Pancreas (tissue), 10 donors: ENCODE measurements around the gene TBCK. TPM values are rescaled to one million over a fixed set of nuclear protein-coding genes. Genes with fewer than 3 reads are reported as not detected.

ENCODE experiments used
- ATAC-seq, 4 donors: fragments of 200-7000 bp; cut with Tn5 transposase; one replicate each; pipeline versions ENCODE4 v1.8.0 to v1.9.1; 2020; ENCODE audit warnings: mild to moderate bottlenecking in 4 of 4, moderate library complexity in 4 of 4
- DNase-seq, 6 donors: peaks; one replicate each; pipeline ENCODE4 v3.0.0-alpha.2; 2020
- FAIRE-seq: peaks from 2 replicates; lab custom pipeline; 2012; peaks lifted over from hg19 to GRCh38; lab: Jason Lieb, UNC
- H3K27ac ChIP-seq, 4 donors: fragments of 200-600 bp; sonication (generic); 1 replicate in 3 of 4; 2 replicates in 1 of 4; pipeline versions ENCODE4 v1.5.0 to v1.8.0; 2020
- H3K27me3 ChIP-seq, 4 donors: fragments of 200-600 bp; one replicate each; pipeline ENCODE4 v1.8.0; 2021
- H3K36me3 ChIP-seq, 3 donors: fragments of 200-600 bp; sonication (generic) in 1 of 3; one replicate each; pipeline versions ENCODE4 v1.5.0 to v1.8.0; 2020 to 2021
- H3K4me1 ChIP-seq, 3 donors: fragments of 200-600 bp; one replicate each; pipeline ENCODE4 v1.8.0; 2021
- H3K4me3 ChIP-seq, 4 donors: fragments of 200-600 bp; sonication (generic) in 2 of 4; one replicate each; pipeline versions ENCODE4 v1.5.0 to v1.8.0; 2020 to 2021
- H3K9me3 ChIP-seq, 4 donors: fragments of 200-600 bp; one replicate each; pipeline ENCODE4 v1.8.0; 2021
- CTCF ChIP-seq, 4 donors: fragments of 200-600 bp; sonication (generic) in 3 of 4; IDR thresholded peaks; one replicate each; pipeline versions ENCODE4 v1.5.0 to v1.8.0; 2021; ENCODE audit warnings: antibody characterized with exemption in 4 of 4
- WGBS, 2 donors: extraction: QIAGEN DNeasy Blood & Tissue Kit; methylation state at CpG; one replicate each; pipeline ENCODE4 v1.1.7; 2013; 5-methylcytosine and 5-hydroxymethylcytosine counted together
- intact Hi-C, 3 donors: fragments of 100-400 bp; cut with DNase I; formaldehyde crosslinking; loops; one replicate each; pipeline versions ENCODE4 v1.11.1 to v1.14.2; 2022
- polyA plus RNA-seq, 2 donors: library from polyadenylated mRNA; stranded (reverse); fragments of 200-250 nt; gene quantifications; one replicate each; pipeline ENCODE4 v1.2.3, GENCODE V29; 2013
- total RNA-seq, 6 donors: library from RNA; stranded (reverse); fragmentation: NEBNext Ultra II Directional in 4 of 6; extraction: Animal tissue kit (Norgen Biotek cat#: 25700) in 4 of 6; gene quantifications; one replicate each; pipeline versions ENCODE4 v1.2.1 to v1.2.4, GENCODE V29; 2021 to 2023
- donor health status: healthy with polysubstance abuse.
- donor health status: DM: no; HTN: no; CAD: no; lungs with moderate emphysema.
- donor health status: DM: no; HTN: no; CAD: no.
- donor health status: control.
- donor health status: control.
- donor health status: Bipolar disorder and iron deficiency.
- donor health status: DM: yes; HTN: yes; CAD: no.
- donor health status: DM: no; HTN: no; CAD: no.
- donor health status: DM: no; HTN: no; CAD: no.
- donor health status: DM: yes; HTN: yes; CAD: no.

TBCK gene
- total and polyA plus RNA-seq, 8 donors: 5.3 to 35.1 (median 12.5) TPM

DNA sequence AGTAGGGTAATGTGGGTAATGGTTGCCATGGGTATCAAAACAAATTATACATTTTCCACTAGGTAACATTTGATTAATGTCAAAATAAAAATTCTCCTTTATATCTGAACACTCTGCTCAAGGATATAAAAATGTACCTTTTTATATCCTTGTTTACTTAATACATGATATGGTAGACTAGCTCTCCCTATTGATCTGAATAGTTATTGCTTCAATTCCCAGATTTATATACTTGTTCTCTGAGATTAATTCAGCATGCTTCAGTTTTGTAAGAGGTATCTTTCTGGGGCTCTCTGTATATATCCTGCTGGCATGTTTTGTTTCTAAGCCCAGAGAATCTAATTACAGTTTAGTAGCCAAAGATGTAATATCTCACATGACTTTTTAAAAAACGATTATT lies 251.0 kb downstream of the TBCK start:
- 54 to 69% methylated on average over 1 of the region's 1 CpG for WGBS, 2 donors
- H3K27ac ChIP-seq: no peak overlapping the region
- H3K4me1 ChIP-seq: peaks cover 0 to 4% (median 0%) of the 10 kb centered on the region in 3 donors
- H3K4me3 ChIP-seq: no peak overlapping the region
- H3K36me3 ChIP-seq: no peaks in the 10 kb centered on the region
- H3K9me3 ChIP-seq: no peaks in the 10 kb centered on the region
- ATAC-seq: peak in 2 of 4 donors; percentile 37 to 47
- TF ChIP-seq CTCF (IDR thresholded peaks at IDR 0.05): no peak
- H3K27me3 ChIP-seq: no peaks in the 10 kb centered on the region
- DNase-seq: no peak
- FAIRE-seq: no peak
- intact Hi-C loops: no loop called here

GRCh38 chr4:106063009-106063408 lies 253.0 kb downstream of the TBCK start:
- intact Hi-C loops: no loop called here
- peaks cover 0 to 4% (median 0%) of the 10 kb centered on the region in 3 donors for H3K4me1 ChIP-seq
- no peak overlapping the region for H3K4me3 ChIP-seq
- no peak overlapping the region for H3K27ac ChIP-seq
- DNase-seq: no peak
- H3K9me3 ChIP-seq: no peaks in the 10 kb centered on the region
- FAIRE-seq: no peak
- no peaks in the 10 kb centered on the region for H3K36me3 ChIP-seq
- TF ChIP-seq CTCF (IDR thresholded peaks at IDR 0.05): no peak
- ATAC-seq: no peak
- WGBS, 2 donors: 43 to 52% methylated on average over 3 of the region's 3 CpGs
- no peaks in the 10 kb centered on the region for H3K27me3 ChIP-seq

GRCh38 chr4:106062452-106062875 lies 253.5 kb downstream of the TBCK start:
- Histone ChIP-seq H3K9me3 (no peaks in the 10 kb centered on the region), H3K4me3 (no peak overlapping the region), H3K27me3 (no peaks in the 10 kb centered on the region), H3K27ac (no peak overlapping the region), H3K4me1 (peaks cover 0 to 4% (median 0%) of the 10 kb centered on the region in 3 donors), H3K36me3 (no peaks in the 10 kb centered on the region)
- FAIRE-seq (no peak), ATAC-seq (no peak), DNase-seq (no peak)
- no peak for TF ChIP-seq CTCF (IDR thresholded peaks at IDR 0.05)
- intact Hi-C loops: no loop called here
- WGBS, 2 donors: 84 to 91% methylated on average over 1 of the region's 1 CpG

GRCh38 chr4:106058921-106059320 lies 257.1 kb downstream of the TBCK start:
- Histone ChIP-seq H3K4me1 (no peaks in the 10 kb centered on the region), H3K27ac (no peak overlapping the region), H3K4me3 (no peak overlapping the region), H3K27me3 (no peaks in the 10 kb centered on the region), H3K9me3 (no peaks in the 10 kb centered on the region), H3K36me3 (no peaks in the 10 kb centered on the region)
- intact Hi-C loops: no loop called here
- FAIRE-seq (no peak), ATAC-seq (no peak), DNase-seq (no peak)
- TF ChIP-seq CTCF (IDR thresholded peaks at IDR 0.05): no peak

DNA sequence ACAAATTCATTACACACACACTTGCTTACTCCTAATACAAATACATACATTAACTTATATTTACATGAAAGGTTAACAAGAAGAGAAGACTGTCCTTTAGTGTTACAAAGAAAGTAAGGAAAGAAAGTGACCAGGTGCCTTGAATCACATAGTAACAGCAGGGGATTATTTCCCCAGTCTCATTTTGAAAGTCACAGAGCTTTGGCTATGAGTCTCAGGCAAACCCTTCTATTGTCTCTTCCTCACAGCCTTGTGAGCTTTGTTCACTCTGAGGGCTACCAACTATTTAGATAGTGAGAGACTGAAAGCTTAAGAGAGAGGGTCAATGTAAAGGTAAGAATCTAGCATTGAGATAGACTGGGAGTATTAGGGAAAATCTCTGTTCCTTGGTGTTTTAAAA lies 259.1 kb downstream of the TBCK start:
- FAIRE-seq: no peak
- H3K27me3 ChIP-seq: no peaks in the 10 kb centered on the region
- no peaks in the 10 kb centered on the region for H3K4me1 ChIP-seq
- no peaks in the 10 kb centered on the region for H3K9me3 ChIP-seq
- DNase-seq: no peak
- TF ChIP-seq CTCF (IDR thresholded peaks at IDR 0.05): no peak
- no peak overlapping the region for H3K27ac ChIP-seq
- H3K36me3 ChIP-seq: no peaks in the 10 kb centered on the region
- intact Hi-C loops: no loop called here
- H3K4me3 ChIP-seq: no peak overlapping the region
- no peak for ATAC-seq
